HepG2 (cell line): ENCODE measurements around the gene TMEM9B.
"Not testable (repeated sequence)": the region's sequence is repeated elsewhere in the genome, so short reads cannot be mapped to it uniquely, and the experiment has no call there.

Source experiments
- GTF2F1 ChIP-seq: fragments of 150-350 bp; IDR thresholded peaks from 2 replicates; pipeline ENCODE4 v1.6.1; 2014; ENCODE audit warnings: low read length
- ZMAT3 ChIP-seq: sonication (generic); formaldehyde crosslinking; conservative IDR thresholded peaks from 2 replicates; pipeline ENCODE4 v1.7.0; 2021; ENCODE audit warnings: missing genetic modification reagents

GRCh38 chr11:8986772-8987171 lies 22.5 kb upstream of the TMEM9B start:
- TF ChIP-seq ZMAT3 (CRISPR knock-in tag); GTF2F1: not testable (repeated sequence)
